GM12892 (cell line): ENCODE results near the gene MDFIC.

Experiments used
- POLR2AphosphoS5 ChIP-seq: IDR thresholded peaks from 2 replicates; pipeline ENCODE4 v1.6.1; 2011; ENCODE audit warnings: low read depth, low read length, control low read depth
- TAF1 ChIP-seq: IDR thresholded peaks from 2 replicates; pipeline ENCODE4 v1.6.1; 2011; ENCODE audit warnings: low read depth, mild to moderate bottlenecking, control low read depth, low read length, borderline replicate concordance

DNA sequence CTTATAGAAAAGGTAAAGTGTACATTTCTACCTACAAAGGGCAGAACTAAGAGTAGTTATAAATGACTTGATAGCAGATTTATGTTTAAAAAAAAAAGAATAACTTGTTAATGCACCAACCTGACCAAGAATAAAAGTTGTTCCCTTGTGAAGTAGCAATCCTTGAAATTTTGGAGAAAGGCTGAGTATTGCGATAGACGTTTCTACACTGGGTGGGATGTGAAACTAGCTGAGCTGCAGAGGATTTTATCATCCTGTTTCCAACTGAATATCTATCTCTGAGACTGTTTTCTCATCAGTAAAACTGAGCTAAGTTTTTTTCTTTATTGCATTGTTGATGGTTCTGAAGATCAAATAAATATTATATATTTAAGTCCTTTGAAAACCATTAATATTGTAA is 14.6 kb downstream of the MDFIC start:
- TF ChIP-seq TAF1 (no peak), POLR2AphosphoS5 (no peak)
